Ectodermal cell (in vitro differentiated cells): ENCODE measurements around the gene MAP3K7CL.

Experiments used
- H3K27ac ChIP-seq: 2 replicates; pipeline ENCODE4 v1.7.0; 2013; ENCODE audit warnings: mild to moderate bottlenecking, low read depth, low read length; ENCODE audit not compliant: insufficient read depth, poor library complexity, severe bottlenecking
- H3K27me3 ChIP-seq: 2 replicates; pipeline ENCODE4 v1.7.0; 2013; ENCODE audit warnings: mild to moderate bottlenecking, low read length; ENCODE audit not compliant: insufficient read depth, control insufficient read depth, poor library complexity, severe bottlenecking
- H3K36me3 ChIP-seq: one replicate; pipeline ENCODE4 v1.7.0; 2013; ENCODE audit warnings: low read length; ENCODE audit not compliant: control insufficient read depth, insufficient read depth
- H3K4me1 ChIP-seq: one replicate; pipeline ENCODE4 v1.7.0; 2013; ENCODE audit warnings: low read length; ENCODE audit not compliant: control insufficient read depth, insufficient read depth
- H3K4me3 ChIP-seq: 2 replicates; pipeline ENCODE4 v1.7.0; 2013; ENCODE audit warnings: low read depth, low read length, control low read depth; ENCODE audit not compliant: insufficient read depth
- H3K9me3 ChIP-seq: 2 replicates; pipeline ENCODE4 v1.7.0; 2013; ENCODE audit warnings: mild to moderate bottlenecking, low read length, moderate library complexity; ENCODE audit not compliant: control insufficient read depth
- WGBS, 2 experiments: methylation state at CpG; one replicate each; pipeline ENCODE4 v1.1.7; 2013; ENCODE audit warnings: missing lambda C conversion rate in 2 of 2; 5-methylcytosine and 5-hydroxymethylcytosine counted together

MAP3K7CL gene

DNA sequence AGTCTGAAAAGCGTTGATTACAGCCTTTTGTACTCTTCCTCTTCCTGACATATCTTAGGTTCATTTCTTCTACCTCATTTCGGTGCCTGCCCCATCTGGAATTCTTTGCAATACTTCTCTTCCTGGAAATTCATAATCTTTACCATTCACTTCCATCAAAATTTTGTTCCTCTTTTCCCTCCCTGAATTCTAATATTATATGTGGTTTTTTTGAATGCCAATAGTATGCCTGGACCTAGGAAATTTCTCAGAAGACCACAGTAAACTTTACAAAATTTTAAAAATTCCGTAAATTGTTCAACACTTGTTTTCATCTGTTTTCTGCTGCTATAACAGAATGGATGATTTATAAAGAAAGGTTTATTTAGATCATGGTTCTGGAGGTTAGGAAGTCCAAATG, 76.8 kb downstream of the MAP3K7CL start:
- Histone ChIP-seq H3K27me3 (no peaks in the 10 kb centered on the region), H3K36me3 (no peaks in the 10 kb centered on the region), H3K9me3 (no peaks in the 10 kb centered on the region), H3K4me3 (no peak overlapping the region), H3K27ac (no peak overlapping the region), H3K4me1 (no peaks in the 10 kb centered on the region)
- 94 to 95% methylated on average over 2 to 3 of the region's 3 CpGs for WGBS, 2 experiments

GRCh38 chr21:29208044-29208681, 77.7 kb downstream of the MAP3K7CL start:
- Histone ChIP-seq H3K27me3 (no peaks in the 10 kb centered on the region), H3K27ac (no peak overlapping the region), H3K4me1 (no peaks in the 10 kb centered on the region), H3K4me3 (no peak overlapping the region), H3K36me3 (no peaks in the 10 kb centered on the region), H3K9me3 (no peaks in the 10 kb centered on the region)
- WGBS, 2 experiments = 82 to 86% methylated on average over 8 to 9 of the region's 9 CpGs

DNA sequence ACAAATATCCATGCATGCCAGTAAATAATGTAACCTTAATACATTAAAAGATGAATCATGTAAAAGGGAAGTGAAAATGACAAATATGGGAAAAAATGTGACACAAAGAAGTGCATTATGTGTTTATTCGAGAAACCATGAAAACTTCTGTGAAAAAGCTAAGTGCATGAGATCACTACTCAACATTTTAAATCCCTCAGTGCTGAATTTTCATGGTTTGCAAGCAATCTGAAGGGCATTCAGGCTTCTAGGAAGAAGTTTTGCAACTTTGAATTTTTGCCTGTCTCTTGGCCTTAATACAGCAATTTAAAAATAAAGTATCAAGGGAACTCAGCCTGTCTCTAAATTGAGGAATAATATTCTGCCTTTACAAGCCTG, 78.2 kb downstream of the MAP3K7CL start:
- no peak overlapping the region for H3K4me3 ChIP-seq
- H3K27ac ChIP-seq = no peak overlapping the region
- WGBS, 2 experiments = 88 to 100% methylated on average over 1 of the region's 1 CpG

GRCh38 chr21:29209696-29210095, 79.3 kb downstream of the MAP3K7CL start:
- Histone ChIP-seq H3K27ac (no peak overlapping the region), H3K36me3 (no peaks in the 10 kb centered on the region), H3K27me3 (no peaks in the 10 kb centered on the region), H3K9me3 (no peaks in the 10 kb centered on the region), H3K4me1 (no peaks in the 10 kb centered on the region), H3K4me3 (no peak overlapping the region)

More for the DNA sequence above, 78.2 kb downstream of the MAP3K7CL start:
- no peaks in the 10 kb centered on the region for H3K9me3 ChIP-seq
- H3K36me3 ChIP-seq = no peaks in the 10 kb centered on the region
- H3K4me1 ChIP-seq = no peaks in the 10 kb centered on the region
- H3K27me3 ChIP-seq = no peaks in the 10 kb centered on the region

DNA sequence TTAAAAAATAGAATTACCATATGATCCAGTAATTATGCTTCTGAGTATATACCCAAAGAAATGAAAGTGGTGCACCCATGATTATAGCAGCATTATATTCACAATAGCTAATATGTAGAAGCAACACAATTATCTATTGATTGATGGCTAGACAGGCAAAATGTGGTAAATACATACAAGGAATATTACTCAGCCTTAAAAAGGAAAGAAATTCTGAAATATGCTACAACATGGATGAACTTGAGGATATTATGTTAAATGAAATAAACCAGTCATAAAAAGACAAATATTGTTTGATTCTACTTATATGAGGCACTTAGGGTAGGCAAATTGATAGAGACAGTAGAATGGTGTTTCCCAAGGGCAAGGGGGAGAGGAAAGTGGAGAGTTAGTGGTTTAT, 80.8 kb downstream of the MAP3K7CL start:
- Histone ChIP-seq H3K36me3 (no peaks in the 10 kb centered on the region), H3K4me3 (no peak overlapping the region), H3K4me1 (no peaks in the 10 kb centered on the region), H3K27me3 (no peaks in the 10 kb centered on the region), H3K9me3 (no peaks in the 10 kb centered on the region), H3K27ac (no peak overlapping the region)

DNA sequence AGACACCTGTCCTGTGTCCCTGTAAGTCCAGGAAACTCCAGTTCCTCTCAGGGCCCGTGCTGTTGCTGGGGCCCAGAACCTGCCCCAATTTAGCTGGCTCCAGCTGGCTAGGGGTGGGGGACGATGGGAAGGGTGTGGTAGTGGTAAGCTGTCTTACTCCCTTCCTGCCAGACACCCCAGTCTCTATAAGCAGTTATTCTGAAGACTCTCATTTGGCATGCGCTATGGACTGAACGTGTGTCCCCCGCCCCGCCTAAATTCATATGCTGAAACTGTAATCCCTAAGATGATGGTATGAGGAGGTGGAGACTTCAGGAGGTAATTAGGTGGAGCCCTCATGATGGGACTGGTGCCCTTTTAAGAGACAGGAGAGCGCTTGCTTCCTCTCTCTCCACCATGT, 82.0 kb downstream of the MAP3K7CL start:
- Histone ChIP-seq H3K9me3 (no peaks in the 10 kb centered on the region), H3K36me3 (no peaks in the 10 kb centered on the region), H3K27ac (no peak overlapping the region), H3K4me3 (no peak overlapping the region), H3K4me1 (no peaks in the 10 kb centered on the region), H3K27me3 (no peaks in the 10 kb centered on the region)
- 93 to 96% methylated on average over 7 of the region's 7 CpGs for WGBS, 2 experiments

- H3K9me3 ChIP-seq = no peaks in the 10 kb centered on the region
- H3K36me3 ChIP-seq = no peaks in the 10 kb centered on the region
- H3K4me3 ChIP-seq = no peak overlapping the region
- H3K27ac ChIP-seq = no peak overlapping the region
- 80 to 89% methylated on average over 2 of the region's 2 CpGs for WGBS, 2 experiments
- no peaks in the 10 kb centered on the region for H3K27me3 ChIP-seq
- H3K4me1 ChIP-seq = no peaks in the 10 kb centered on the region
These were observed 83.3 kb downstream of the MAP3K7CL start for GRCh38 chr21:29213513-29214385.

- Histone ChIP-seq H3K9me3 (no peaks in the 10 kb centered on the region), H3K27ac (no peak overlapping the region), H3K4me3 (no peak overlapping the region), H3K27me3 (no peaks in the 10 kb centered on the region), H3K36me3 (no peaks in the 10 kb centered on the region), H3K4me1 (no peaks in the 10 kb centered on the region)
- 100% methylated on average over 2 of the region's 2 CpGs for WGBS, 2 experiments
These were observed 85.3 kb downstream of the MAP3K7CL start for GRCh38 chr21:29215709-29216108.

- Histone ChIP-seq H3K9me3 (no peaks in the 10 kb centered on the region), H3K4me1 (no peaks in the 10 kb centered on the region), H3K4me3 (no peak overlapping the region), H3K27me3 (no peaks in the 10 kb centered on the region), H3K27ac (no peak overlapping the region), H3K36me3 (no peaks in the 10 kb centered on the region)
- 97 to 100% methylated on average over 4 of the region's 4 CpGs for WGBS, 2 experiments
These were observed 87.4 kb downstream of the MAP3K7CL start for GRCh38 chr21:29217818-29218291.

DNA sequence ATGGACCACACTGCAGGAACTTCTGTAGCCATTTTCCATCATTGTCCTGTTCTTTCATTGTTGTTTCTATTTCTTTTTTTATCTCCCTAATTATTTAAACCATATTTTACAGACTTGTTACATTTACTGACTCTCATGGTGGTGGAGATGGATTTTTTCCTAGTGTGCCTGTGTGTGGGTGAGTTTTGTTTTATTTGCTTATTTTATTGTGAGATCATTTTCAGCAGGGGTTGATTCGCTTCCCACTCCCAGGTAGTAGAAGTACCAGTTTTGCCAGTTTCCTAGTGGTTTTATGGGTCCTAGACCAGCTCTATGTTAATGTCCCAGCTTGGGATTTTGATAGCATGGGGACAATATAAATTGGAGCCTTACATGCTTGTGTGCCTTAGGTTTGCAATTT, 88.3 kb downstream of the MAP3K7CL start:
- H3K4me3 ChIP-seq = no peak overlapping the region
- no peaks in the 10 kb centered on the region for H3K27me3 ChIP-seq
- no peak overlapping the region for H3K27ac ChIP-seq
- 94 to 95% methylated on average over 1 of the region's 1 CpG for WGBS, 2 experiments
- H3K36me3 ChIP-seq = no peaks in the 10 kb centered on the region
- H3K4me1 ChIP-seq = no peaks in the 10 kb centered on the region
- H3K9me3 ChIP-seq = no peaks in the 10 kb centered on the region
